Nephron (organoid): ENCODE measurements around the gene ZFR2.
A peak's percentile ranks its signal among the peaks of the same experiment; 100 is the strongest.

Experiments
- H3K27ac Mint-ChIP-seq, 3 experiments: 2 replicates each; pipeline ENCODE4 v1.8.0; 2020; ENCODE audit warnings: mixed read lengths in 3 of 3, mild to moderate bottlenecking in 2 of 3, moderate library complexity in 1 of 3
- H3K27me3 Mint-ChIP-seq: 2 replicates; pipeline ENCODE4 v1.8.0; 2021; ENCODE audit warnings: low read depth, mild to moderate bottlenecking, moderate library complexity, mixed read lengths
- H3K36me3 Mint-ChIP-seq: 2 replicates; pipeline ENCODE4 v1.8.0; 2020; ENCODE audit warnings: low read depth, mixed read lengths
- H3K4me1 Mint-ChIP-seq: 2 replicates; pipeline ENCODE4 v1.8.0; 2020; ENCODE audit warnings: mixed read lengths
- H3K4me3 Mint-ChIP-seq, 3 experiments: 2 replicates each; pipeline ENCODE4 v1.8.0; 2020; ENCODE audit warnings: mild to moderate bottlenecking in 3 of 3, mixed read lengths in 3 of 3, moderate library complexity in 2 of 3
- H3K9me3 Mint-ChIP-seq: 2 replicates; pipeline ENCODE4 v1.8.0; 2020; ENCODE audit warnings: mixed read lengths
- TF ChIP-seq, protein P1 (sequence below), 3 experiments: fragments of 200-600 bp; sonication (generic); IDR thresholded peaks; one replicate each; pipeline ENCODE4 v1.5.0; 2021; ENCODE audit warnings: antibody characterized with exemption in 3 of 3; ENCODE audit not compliant: unreplicated experiment in 3 of 3

The ZFR2 gene

DNA sequence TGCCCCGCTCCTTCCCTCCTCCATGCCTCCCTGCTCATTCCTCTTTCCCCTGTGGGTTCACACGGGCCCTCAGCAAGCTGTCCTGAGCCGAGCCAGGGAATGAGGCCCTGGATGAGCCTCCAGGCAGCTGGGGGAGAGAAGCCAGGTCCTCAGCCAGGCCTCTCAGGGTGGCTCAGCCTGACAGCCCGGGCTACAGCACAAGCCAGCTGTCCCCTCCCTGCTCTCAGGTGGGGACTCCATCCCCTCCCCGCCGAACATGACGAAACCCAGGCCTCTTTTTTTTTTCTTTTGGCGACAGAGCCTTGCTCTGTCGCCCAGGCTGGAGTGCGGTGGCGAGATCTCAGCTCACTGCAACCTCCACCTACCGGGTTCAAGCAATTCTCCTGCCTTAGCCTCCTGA is 42.7 kb downstream of the ZFR2 start:
- TF ChIP-seq, protein P1, sequence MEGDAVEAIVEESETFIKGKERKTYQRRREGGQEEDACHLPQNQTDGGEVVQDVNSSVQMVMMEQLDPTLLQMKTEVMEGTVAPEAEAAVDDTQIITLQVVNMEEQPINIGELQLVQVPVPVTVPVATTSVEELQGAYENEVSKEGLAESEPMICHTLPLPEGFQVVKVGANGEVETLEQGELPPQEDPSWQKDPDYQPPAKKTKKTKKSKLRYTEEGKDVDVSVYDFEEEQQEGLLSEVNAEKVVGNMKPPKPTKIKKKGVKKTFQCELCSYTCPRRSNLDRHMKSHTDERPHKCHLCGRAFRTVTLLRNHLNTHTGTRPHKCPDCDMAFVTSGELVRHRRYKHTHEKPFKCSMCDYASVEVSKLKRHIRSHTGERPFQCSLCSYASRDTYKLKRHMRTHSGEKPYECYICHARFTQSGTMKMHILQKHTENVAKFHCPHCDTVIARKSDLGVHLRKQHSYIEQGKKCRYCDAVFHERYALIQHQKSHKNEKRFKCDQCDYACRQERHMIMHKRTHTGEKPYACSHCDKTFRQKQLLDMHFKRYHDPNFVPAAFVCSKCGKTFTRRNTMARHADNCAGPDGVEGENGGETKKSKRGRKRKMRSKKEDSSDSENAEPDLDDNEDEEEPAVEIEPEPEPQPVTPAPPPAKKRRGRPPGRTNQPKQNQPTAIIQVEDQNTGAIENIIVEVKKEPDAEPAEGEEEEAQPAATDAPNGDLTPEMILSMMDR (IDR thresholded peaks at IDR 0.05; ENCODE audit: unreplicated experiment in 3 of 3) = no peak
- H3K9me3 Mint-ChIP-seq = no peaks in the 10 kb centered on the region
- no peak overlapping the region for H3K27ac Mint-ChIP-seq

DNA sequence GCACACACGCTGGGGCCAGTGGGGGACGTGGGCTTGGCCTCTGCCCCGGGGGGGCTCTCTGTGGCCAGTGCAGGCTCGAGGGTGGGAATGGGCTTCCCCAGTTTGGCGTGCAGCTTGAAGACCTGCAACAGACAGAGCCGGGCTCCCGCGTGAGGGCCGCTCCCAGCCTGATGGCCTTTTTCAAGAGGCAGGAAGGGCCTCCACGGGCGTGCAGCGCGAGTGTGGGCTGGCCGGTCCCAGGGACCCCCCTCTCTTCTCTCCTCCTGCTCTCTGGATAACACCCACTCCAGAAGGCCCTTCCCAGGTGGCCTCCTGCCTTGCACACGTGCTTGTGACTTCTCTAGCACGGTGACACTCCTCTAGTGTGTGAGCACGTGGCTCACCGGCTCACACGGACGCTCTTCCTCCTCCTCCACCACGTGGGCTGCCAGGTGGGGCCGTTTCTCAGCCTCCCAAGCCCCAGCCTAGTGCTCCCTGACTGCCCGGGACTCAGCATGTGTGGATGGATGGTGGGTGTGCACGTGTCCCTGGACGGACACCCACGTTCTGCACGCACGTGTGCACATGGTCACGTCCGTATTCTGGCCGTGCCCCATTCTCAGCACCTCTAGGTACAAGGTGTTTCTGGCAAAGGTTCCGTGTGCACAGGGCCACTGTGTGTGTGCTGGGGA is 43.4 kb downstream of the ZFR2 start:
- Mint-ChIP-seq H3K9me3 (no peaks in the 10 kb centered on the region), H3K4me3 (no peak overlapping the region), H3K27me3 (no peaks in the 10 kb centered on the region), H3K27ac (no peak overlapping the region), H3K36me3 (no peaks in the 10 kb centered on the region), H3K4me1 (no peaks in the 10 kb centered on the region)
- TF ChIP-seq, protein P1 (IDR thresholded peaks at IDR 0.05; ENCODE audit: unreplicated experiment in 3 of 3) = no peak

More for the DNA sequence above, 42.7 kb downstream of the ZFR2 start:
- Mint-ChIP-seq H3K27me3 (no peaks in the 10 kb centered on the region), H3K4me1 (peaks cover 5% of the 10 kb centered on the region), H3K36me3 (no peaks in the 10 kb centered on the region), H3K4me3 (no peak overlapping the region)

DNA sequence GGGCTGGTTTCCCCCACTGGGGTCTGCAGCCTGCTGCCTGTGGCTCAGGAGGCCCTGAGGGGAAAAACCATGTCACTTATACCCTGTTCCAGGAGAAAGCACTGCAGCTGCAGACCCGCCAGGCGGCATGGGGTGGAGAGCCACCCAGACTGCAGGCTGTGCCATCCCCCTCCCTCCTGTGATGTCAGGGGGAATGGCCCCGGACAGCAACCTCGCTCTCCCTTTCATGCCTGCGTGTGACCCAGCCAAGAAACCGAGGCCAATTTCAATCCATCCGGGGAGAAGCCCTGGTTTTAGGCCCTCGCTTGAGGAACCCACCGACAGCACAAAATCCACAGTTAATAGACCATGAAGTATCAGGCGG is 45.5 kb downstream of the ZFR2 start:
- Mint-ChIP-seq H3K27ac (no peak overlapping the region), H3K9me3 (no peaks in the 10 kb centered on the region), H3K36me3 (no peaks in the 10 kb centered on the region), H3K4me3 (no peak overlapping the region), H3K27me3 (no peaks in the 10 kb centered on the region), H3K4me1 (no peaks in the 10 kb centered on the region)
- TF ChIP-seq, protein P1 (IDR thresholded peaks at IDR 0.05; ENCODE audit: unreplicated experiment in 3 of 3) = no peak

DNA sequence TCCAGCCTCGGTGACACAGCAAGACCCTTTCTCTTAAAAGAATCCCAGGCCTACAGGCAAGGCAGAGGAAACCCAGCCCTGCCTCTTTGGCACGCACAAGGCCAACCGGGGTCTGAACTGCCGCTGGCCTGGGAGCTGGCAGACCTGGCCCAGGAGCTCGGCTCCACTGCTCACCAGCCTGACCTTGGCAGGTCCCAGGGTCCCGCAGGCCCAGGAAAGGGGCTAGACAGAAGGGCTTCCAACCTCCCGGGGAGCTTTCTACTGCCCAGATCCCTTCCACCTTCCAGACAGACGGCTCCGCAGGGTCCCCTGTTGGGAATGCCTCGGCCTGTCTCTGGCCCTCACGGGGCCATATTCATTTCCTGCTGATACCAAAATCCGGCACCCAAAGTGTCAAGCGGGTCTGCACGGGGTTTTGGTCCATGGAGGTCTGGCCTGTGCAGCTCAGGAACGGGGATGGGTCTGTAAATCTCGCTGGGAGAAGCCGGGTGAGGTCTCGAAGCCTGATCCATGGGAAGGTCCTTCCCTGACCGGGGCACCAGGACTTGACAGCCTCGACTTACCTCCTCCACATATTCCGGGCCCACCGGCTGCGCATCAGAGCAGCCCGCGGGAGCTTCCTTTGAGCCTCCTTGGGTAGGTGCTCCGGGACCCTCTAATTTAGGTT is 46.0 kb downstream of the ZFR2 start:
- Mint-ChIP-seq H3K9me3 (no peaks in the 10 kb centered on the region), H3K4me1 (no peaks in the 10 kb centered on the region), H3K4me3 (no peak overlapping the region), H3K27ac (no peak overlapping the region), H3K36me3 (no peaks in the 10 kb centered on the region), H3K27me3 (peaks cover 2% of the 10 kb centered on the region)
- TF ChIP-seq, protein P1 (IDR thresholded peaks at IDR 0.05; ENCODE audit: unreplicated experiment in 3 of 3) = no peak

DNA sequence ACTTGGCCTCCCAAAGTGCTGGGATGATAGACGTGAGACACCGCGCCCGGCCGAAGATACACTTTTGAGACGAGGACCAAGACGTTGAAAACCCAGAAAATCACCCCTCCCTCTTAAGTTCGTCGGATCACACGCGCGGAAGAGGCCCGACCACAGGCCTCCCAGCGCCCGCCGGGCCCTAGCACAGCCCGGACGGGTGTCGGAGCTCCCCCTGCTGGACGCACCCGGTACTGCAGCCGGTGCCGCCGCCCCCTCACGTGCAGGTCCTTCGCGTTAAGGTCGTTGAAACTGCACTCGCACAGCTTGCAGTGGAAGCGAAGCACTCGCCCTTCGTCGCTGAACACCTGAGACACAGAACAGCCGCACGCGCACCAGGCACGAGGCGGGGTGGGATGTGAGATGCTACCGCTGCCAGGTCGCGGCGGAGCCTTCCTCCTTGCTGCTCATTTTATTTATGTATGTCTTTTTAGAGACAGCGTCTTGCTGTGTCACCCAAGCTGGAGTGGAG is 46.9 kb downstream of the ZFR2 start:
- Mint-ChIP-seq H3K27me3 (peaks cover 6% of the 10 kb centered on the region), H3K4me1 (no peaks in the 10 kb centered on the region), H3K4me3 (no peak overlapping the region), H3K9me3 (no peaks in the 10 kb centered on the region), H3K36me3 (no peaks in the 10 kb centered on the region), H3K27ac (no peak overlapping the region)
- TF ChIP-seq, protein P1 (IDR thresholded peaks at IDR 0.05; ENCODE audit: unreplicated experiment in 3 of 3) = peak; percentile 85 to 95 (median 92)
